HEK293 (cell line): ENCODE results near the gene NPHP4.

Experiments used
- CTCF ChIA-PET: fragments of 350-600 bp; formaldehyde crosslinking; extraction: SDS; loops from one replicate; lab custom pipeline; 2021; ENCODE audit warnings: antibody characterized with exemption; lab: Yijun Ruan, JAX
- POLR2A ChIA-PET: fragments of 300-600 bp; formaldehyde crosslinking; extraction: SDS; loops from one replicate; lab custom pipeline; 2020; ENCODE audit warnings: antibody characterized with exemption, inconsistent platforms; lab: Yijun Ruan, JAX
- H3K27ac ChIP-seq: fragments of 200-500 bp; sonication (Bioruptor generic); 2 replicates; pipeline ENCODE4 v1.5.1; 2014; ENCODE audit warnings: low read depth, low read length, control low read depth, inconsistent platforms; ENCODE audit errors: extremely low read depth
- H3K36me3 ChIP-seq, 2 experiments: fragments of 200-500 bp in 1 of 2; sonication (Bioruptor generic) in 1 of 2; 1 replicate in 1 of 2; 2 replicates in 1 of 2; pipeline ENCODE4 v1.5.1; 2014 to 2017; ENCODE audit warnings: inconsistent platforms in 2 of 2, low read length in 2 of 2; ENCODE audit not compliant: control insufficient read depth in 2 of 2, insufficient read depth in 1 of 2
- H3K4me1 ChIP-seq: fragments of 200-500 bp; sonication (Bioruptor generic); 2 replicates; pipeline ENCODE4 v1.5.1; 2014; ENCODE audit warnings: mild to moderate bottlenecking, low read length, inconsistent platforms; ENCODE audit not compliant: control insufficient read depth, insufficient read depth
- H3K4me3 ChIP-seq: 2 replicates; pipeline ENCODE4 v1.5.1; 2011; ENCODE audit warnings: low read depth, mild to moderate bottlenecking, control low read depth, low read length, moderate library complexity
- H3K9me3 ChIP-seq: fragments of 200-500 bp; sonication (Bioruptor generic); 2 replicates; pipeline ENCODE4 v1.5.1; 2014; ENCODE audit warnings: low read depth, low read length, inconsistent platforms; ENCODE audit not compliant: control insufficient read depth, insufficient read depth
- FEZF1 ChIP-seq: fragments of 450-650 bp; formaldehyde crosslinking; IDR thresholded peaks from 2 replicates; pipeline ENCODE4 v1.5.1; 2016; ENCODE audit warnings: missing biosample characterization, missing genetic modification characterization
- GLIS1 ChIP-seq: fragments of 450-650 bp; formaldehyde crosslinking; IDR thresholded peaks from 2 replicates; pipeline ENCODE4 v1.5.1; 2016; ENCODE audit warnings: missing biosample characterization, missing genetic modification characterization
- HOXA7 ChIP-seq: sonication (generic); formaldehyde crosslinking; IDR thresholded peaks from 2 replicates; pipeline ENCODE4 v1.8.1; 2022; ENCODE audit warnings: missing genetic modification reagents, borderline replicate concordance
- MEIS1 ChIP-seq: sonication (generic); formaldehyde crosslinking; IDR thresholded peaks from 2 replicates; pipeline ENCODE4 v1.8.1; 2022; ENCODE audit warnings: missing genetic modification reagents, mild to moderate bottlenecking, borderline replicate concordance
- RBAK ChIP-seq: fragments of 450-650 bp; formaldehyde crosslinking; IDR thresholded peaks from 2 replicates; pipeline ENCODE4 v1.5.1; 2016; ENCODE audit warnings: missing biosample characterization, missing genetic modification characterization
- WT1 ChIP-seq: fragments of 450-650 bp; formaldehyde crosslinking; IDR thresholded peaks from 2 replicates; pipeline ENCODE4 v1.5.1; 2016; ENCODE audit warnings: missing biosample characterization, missing genetic modification characterization
- ZEB2 ChIP-seq: fragments of 450-650 bp; formaldehyde crosslinking; IDR thresholded peaks from 2 replicates; pipeline ENCODE4 v1.5.1; 2016; ENCODE audit warnings: missing biosample characterization, missing genetic modification characterization
- ZFP3 ChIP-seq: fragments of 450-650 bp; formaldehyde crosslinking; IDR thresholded peaks from 2 replicates; pipeline ENCODE4 v1.5.1; 2016; ENCODE audit warnings: low read depth, missing biosample characterization, missing genetic modification characterization
- ZFP69B ChIP-seq: fragments of 450-650 bp; formaldehyde crosslinking; IDR thresholded peaks from 2 replicates; pipeline ENCODE4 v1.5.1; 2016; ENCODE audit warnings: missing biosample characterization, missing genetic modification characterization
- ZNF146 ChIP-seq: fragments of 450-650 bp; formaldehyde crosslinking; IDR thresholded peaks from 2 replicates; pipeline ENCODE4 v1.5.1; 2016; ENCODE audit warnings: missing biosample characterization, missing genetic modification characterization
- ZNF16 ChIP-seq: fragments of 450-650 bp; formaldehyde crosslinking; IDR thresholded peaks from 2 replicates; pipeline ENCODE4 v1.5.1; 2016; ENCODE audit warnings: low read depth, missing biosample characterization, missing genetic modification characterization
- ZNF202 ChIP-seq: fragments of 450-650 bp; formaldehyde crosslinking; IDR thresholded peaks from 2 replicates; pipeline ENCODE4 v1.5.1; 2016; ENCODE audit warnings: missing biosample characterization, missing genetic modification characterization, borderline replicate concordance
- ZNF23 ChIP-seq: fragments of 450-650 bp; formaldehyde crosslinking; IDR thresholded peaks from 2 replicates; pipeline ENCODE4 v1.5.1; 2016; ENCODE audit warnings: missing biosample characterization, missing genetic modification characterization, borderline replicate concordance
- ZNF341 ChIP-seq: fragments of 450-650 bp; formaldehyde crosslinking; IDR thresholded peaks from 2 replicates; pipeline ENCODE4; 2016; ENCODE audit warnings: low read depth, missing biosample characterization, missing genetic modification characterization
- ZNF473 ChIP-seq: fragments of 450-650 bp; formaldehyde crosslinking; IDR thresholded peaks from 2 replicates; pipeline ENCODE4 v1.5.1; 2017; ENCODE audit warnings: missing biosample characterization, missing genetic modification characterization
- ZNF561 ChIP-seq: fragments of 450-650 bp; IDR thresholded peaks from 2 replicates; pipeline ENCODE4 v1.5.1; 2018; ENCODE audit warnings: missing biosample characterization, missing genetic modification characterization, borderline replicate concordance
- ZNF629 ChIP-seq: fragments of 450-650 bp; formaldehyde crosslinking; IDR thresholded peaks from 2 replicates; pipeline ENCODE4 v1.5.1; 2017; ENCODE audit warnings: missing biosample characterization, missing genetic modification characterization
- ZNF658 ChIP-seq: fragments of 450-650 bp; formaldehyde crosslinking; IDR thresholded peaks from 2 replicates; pipeline ENCODE4; 2016; ENCODE audit warnings: missing biosample characterization, missing genetic modification characterization
- ZNF670 ChIP-seq: fragments of 450-650 bp; formaldehyde crosslinking; IDR thresholded peaks from 2 replicates; pipeline ENCODE4 v1.5.1; 2016; ENCODE audit warnings: missing biosample characterization, missing genetic modification characterization, low read depth
- ZNF76 ChIP-seq: fragments of 450-650 bp; formaldehyde crosslinking; IDR thresholded peaks from 2 replicates; pipeline ENCODE4; 2016; ENCODE audit warnings: low read depth, missing biosample characterization, missing genetic modification characterization, borderline replicate concordance
- ZNF791 ChIP-seq: fragments of 450-650 bp; formaldehyde crosslinking; IDR thresholded peaks from 2 replicates; pipeline ENCODE4 v1.5.1; 2016; ENCODE audit warnings: missing biosample characterization, missing genetic modification characterization
- TF ChIP-seq, protein P1 (sequence below): fragments of 450-650 bp; formaldehyde crosslinking; IDR thresholded peaks from 2 replicates; pipeline ENCODE4 v1.5.1; 2016; ENCODE audit warnings: missing biosample characterization, missing genetic modification characterization
- TF ChIP-seq, protein P2 (sequence below): fragments of 450-650 bp; IDR thresholded peaks from 2 replicates; pipeline ENCODE4 v1.5.1; 2018; ENCODE audit warnings: missing biosample characterization, missing genetic modification characterization

The NPHP4 gene

DNA sequence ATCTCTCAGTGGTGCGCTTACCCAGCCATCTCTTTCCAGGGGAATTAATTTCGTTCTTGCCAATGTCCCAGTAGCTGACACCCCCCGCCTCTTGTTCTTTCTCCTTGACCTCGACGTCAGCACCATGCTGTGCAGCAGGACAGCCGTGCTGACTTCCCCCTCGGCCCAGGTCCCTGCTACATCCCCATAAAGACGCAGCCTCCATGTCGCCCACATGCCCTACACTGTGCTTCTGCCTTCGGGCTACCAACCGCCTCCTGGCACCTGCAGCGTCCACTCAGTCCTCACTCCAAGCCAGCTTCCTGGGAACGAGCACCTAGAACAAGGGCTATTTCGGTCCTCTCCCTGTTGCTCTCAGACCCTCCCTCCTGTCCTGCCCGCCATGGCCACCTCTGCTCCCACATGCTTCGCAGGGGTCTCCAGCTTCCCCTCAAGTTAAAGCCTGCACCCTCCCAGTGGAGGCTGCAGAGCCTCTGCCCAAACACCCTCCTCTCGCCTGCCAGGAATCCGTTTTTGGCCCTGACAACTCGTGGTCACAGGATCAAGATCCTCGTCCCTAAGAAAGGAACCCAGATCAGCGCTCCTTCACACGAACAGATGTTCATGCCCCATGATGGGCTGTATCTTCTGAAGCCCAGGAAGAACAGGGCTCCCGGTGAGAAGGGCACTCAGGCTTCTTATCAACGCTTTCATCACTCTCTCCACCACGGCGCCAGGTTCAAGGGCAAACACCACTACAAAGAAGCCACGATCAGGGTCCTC lies 109.7 kb downstream of the NPHP4 start:
- POLR2A ChIA-PET, result no interaction called here
- TF ChIP-seq ZNF202, result no peak
- no peak for TF ChIP-seq ZNF473
- TF ChIP-seq, protein P1, sequence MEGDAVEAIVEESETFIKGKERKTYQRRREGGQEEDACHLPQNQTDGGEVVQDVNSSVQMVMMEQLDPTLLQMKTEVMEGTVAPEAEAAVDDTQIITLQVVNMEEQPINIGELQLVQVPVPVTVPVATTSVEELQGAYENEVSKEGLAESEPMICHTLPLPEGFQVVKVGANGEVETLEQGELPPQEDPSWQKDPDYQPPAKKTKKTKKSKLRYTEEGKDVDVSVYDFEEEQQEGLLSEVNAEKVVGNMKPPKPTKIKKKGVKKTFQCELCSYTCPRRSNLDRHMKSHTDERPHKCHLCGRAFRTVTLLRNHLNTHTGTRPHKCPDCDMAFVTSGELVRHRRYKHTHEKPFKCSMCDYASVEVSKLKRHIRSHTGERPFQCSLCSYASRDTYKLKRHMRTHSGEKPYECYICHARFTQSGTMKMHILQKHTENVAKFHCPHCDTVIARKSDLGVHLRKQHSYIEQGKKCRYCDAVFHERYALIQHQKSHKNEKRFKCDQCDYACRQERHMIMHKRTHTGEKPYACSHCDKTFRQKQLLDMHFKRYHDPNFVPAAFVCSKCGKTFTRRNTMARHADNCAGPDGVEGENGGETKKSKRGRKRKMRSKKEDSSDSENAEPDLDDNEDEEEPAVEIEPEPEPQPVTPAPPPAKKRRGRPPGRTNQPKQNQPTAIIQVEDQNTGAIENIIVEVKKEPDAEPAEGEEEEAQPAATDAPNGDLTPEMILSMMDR (tag by site-specific recombination), result no peak
- TF ChIP-seq ZFP3 (tag by site-specific recombination), result no peak
- TF ChIP-seq ZNF670, result no peak
- no peak for TF ChIP-seq ZNF16 (tag by site-specific recombination)
- no peak for TF ChIP-seq ZNF341 (tag by site-specific recombination)
- no peak for TF ChIP-seq ZNF629 (tag by site-specific recombination)
- TF ChIP-seq ZNF76 (tag by site-specific recombination), result no peak
- TF ChIP-seq WT1 (tag by site-specific recombination), result no peak
- no peak for TF ChIP-seq ZNF146 (tag by site-specific recombination)
- TF ChIP-seq, protein P2, sequence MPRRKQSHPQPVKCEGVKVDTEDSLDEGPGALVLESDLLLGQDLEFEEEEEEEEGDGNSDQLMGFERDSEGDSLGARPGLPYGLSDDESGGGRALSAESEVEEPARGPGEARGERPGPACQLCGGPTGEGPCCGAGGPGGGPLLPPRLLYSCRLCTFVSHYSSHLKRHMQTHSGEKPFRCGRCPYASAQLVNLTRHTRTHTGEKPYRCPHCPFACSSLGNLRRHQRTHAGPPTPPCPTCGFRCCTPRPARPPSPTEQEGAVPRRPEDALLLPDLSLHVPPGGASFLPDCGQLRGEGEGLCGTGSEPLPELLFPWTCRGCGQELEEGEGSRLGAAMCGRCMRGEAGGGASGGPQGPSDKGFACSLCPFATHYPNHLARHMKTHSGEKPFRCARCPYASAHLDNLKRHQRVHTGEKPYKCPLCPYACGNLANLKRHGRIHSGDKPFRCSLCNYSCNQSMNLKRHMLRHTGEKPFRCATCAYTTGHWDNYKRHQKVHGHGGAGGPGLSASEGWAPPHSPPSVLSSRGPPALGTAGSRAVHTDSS (tag by site-specific recombination), result no peak
- no peak for TF ChIP-seq ZNF561 (tag by site-specific recombination)
- TF ChIP-seq RBAK (tag by site-specific recombination), result no peak
- no peak for TF ChIP-seq ZNF658 (tag by site-specific recombination)
- TF ChIP-seq GLIS1 (tag by site-specific recombination), result no peak
- TF ChIP-seq MEIS1 (CRISPR knock-in tag), result no peak
- TF ChIP-seq ZEB2, result no peak
- TF ChIP-seq ZNF791 (tag by site-specific recombination), result no peak
- TF ChIP-seq, all 188 proteins: peak for 0
- H3K27ac ChIP-seq, result no peak overlapping the region
- H3K36me3 ChIP-seq, result peaks cover 0 to 64% of the 10 kb centered on the region in 2 experiments; a peak in 1 of 3 replicates
- CTCF ChIA-PET, result interaction anchor here (0.9 kb wide), 1 partner anchor 11 kb away, joined by 3 read pairs; no protein-coding TSS in a partner anchor
- no peaks in the 10 kb centered on the region for H3K9me3 ChIP-seq
- no peak overlapping the region for H3K4me3 ChIP-seq
- H3K4me1 ChIP-seq, result no peaks in the 10 kb centered on the region

DNA sequence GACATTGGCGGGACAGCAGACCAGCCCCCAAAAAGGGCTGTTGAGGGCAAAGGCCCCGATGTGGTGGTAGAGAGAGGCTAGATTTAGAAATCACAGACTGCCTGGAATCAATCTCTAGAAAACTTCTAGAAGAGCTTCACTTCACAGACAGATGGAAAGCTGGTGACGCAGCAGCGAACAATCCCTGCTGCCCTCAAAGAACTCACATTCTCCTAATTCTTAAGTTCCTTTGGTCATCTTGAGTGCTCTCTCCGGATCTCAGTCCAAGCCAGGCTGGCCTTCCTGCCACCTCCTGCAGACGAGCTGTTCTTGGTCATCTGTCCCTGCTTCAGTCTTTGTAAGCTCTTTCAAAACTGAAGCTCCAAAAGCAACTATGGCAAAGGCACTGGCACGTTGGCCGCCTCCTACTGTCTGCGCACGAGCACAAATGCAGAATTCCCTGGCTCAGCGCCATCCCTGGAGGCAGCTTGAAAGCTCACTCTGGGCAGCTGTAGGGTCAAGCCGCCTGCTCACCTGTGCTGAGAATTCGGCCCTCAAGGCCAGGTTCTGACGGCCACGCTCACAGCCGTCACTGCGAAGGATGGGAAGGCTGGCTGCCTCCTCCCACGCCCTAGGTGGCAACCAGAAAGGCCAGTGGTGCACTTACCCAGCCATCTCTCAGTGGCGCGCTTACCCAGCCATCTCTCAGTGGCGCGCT lies 110.6 kb downstream of the NPHP4 start:
- CTCF ChIA-PET, result no interaction called here
- Histone ChIP-seq H3K4me1 (no peaks in the 10 kb centered on the region), H3K27ac (no peak overlapping the region), H3K4me3 (no peak overlapping the region), H3K36me3 (peaks cover 0 to 63% of the 10 kb centered on the region in 2 experiments; a peak in 1 of 3 replicates), H3K9me3 (no peaks in the 10 kb centered on the region)
- POLR2A ChIA-PET, result no interaction called here
- TF ChIP-seq ZFP69B (tag by site-specific recombination) (no peak), HOXA7 (CRISPR knock-in tag) (no peak), ZNF23 (tag by site-specific recombination) (no peak), FEZF1 (tag by site-specific recombination) (no peak)
